Hair follicle dermal papilla cell (primary cell): Measurements from ENCODE around the gene PTGES. TPM values are rescaled to one million over a fixed set of nuclear protein-coding genes. Genes with fewer than 3 reads are reported as not detected.

Experiments
- total RNA-seq: library from RNA; depleted of rRNA; stranded (reverse); fragments of >200 nt; gene quantifications from 2 replicates; pipeline ENCODE4 v1.2.3, GENCODE V29; 2012

The PTGES gene
- total RNA-seq: 29.9 and 40.4 TPM in 2 replicates

GRCh38 chr9:129752900-129753729 is at the start of gene PTGES:
PTGES (minus strand) TSS chr9:129753042; CDS start chr9:129753012, 30 bp downstream.

Other genes with a start within 250 kb of the PTGES start
- 0.61 TPM in 1 of 2 replicates, not detected in the other for gene C9orf50, start 131.9 kb downstream of the PTGES start, total RNA-seq
- gene NTMT1, start 126.9 kb downstream of the PTGES start, total RNA-seq: 22.2 TPM in 2 replicates
- 27.3 and 28.1 TPM in 2 replicates for gene ASB6, start 110.9 kb downstream of the PTGES start, total RNA-seq
- gene PRRX2, start 87.4 kb downstream of the PTGES start, total RNA-seq: 76.4 and 92.7 TPM in 2 replicates
- gene TOR1B, start 50.1 kb upstream of the PTGES start, total RNA-seq: 24.0 and 34.7 TPM in 2 replicates
- gene TOR1A, start 71.1 kb upstream of the PTGES start, total RNA-seq: 43.7 and 54.5 TPM in 2 replicates
- gene C9orf78, start 82.2 kb upstream of the PTGES start, total RNA-seq: 19.1 and 22.8 TPM in 2 replicates
- gene USP20, start 82.4 kb upstream of the PTGES start, total RNA-seq: 13.2 and 13.8 TPM in 2 replicates